NCI-H510A treated with DMSO at 0.1 percent for 48 hours (cell line): Measurements from ENCODE around the gene QARS1.

Experiments
- DNase-seq: peaks from one replicate; lab custom pipeline; 2025; lab: John Stamatoyannopoulos, UW

QARS1 gene

GRCh38 chr3:49120438-49121131 is 16.0 kb upstream of the QARS1 start, which contains the start of gene USP19:
TSS of gene USP19 (minus strand) at chr3:49120823. CDS start at chr3:49119145, 1,678 bp downstream.
- DNase-seq, result peak; percentile 69

- no peak for DNase-seq
Measured at GRCh38 chr3:49120096-49120437, 15.5 kb upstream of the QARS1 start.

- DNase-seq, result no peak
Measured at GRCh38 chr3:49119439-49119838, 14.9 kb upstream of the QARS1 start.

GRCh38 chr3:49119036-49119435 is 14.5 kb upstream of the QARS1 start:
- DNase-seq, result no peak

- no peak for DNase-seq
Measured at GRCh38 chr3:49112262-49112661, 7.7 kb upstream of the QARS1 start.

GRCh38 chr3:49111347-49111746 is 6.8 kb upstream of the QARS1 start:
- DNase-seq, result no peak

GRCh38 chr3:49110780-49111179 is 6.2 kb upstream of the QARS1 start:
- DNase-seq, result no peak

GRCh38 chr3:49108346-49108745 is 3.8 kb upstream of the QARS1 start:
- no peak for DNase-seq

GRCh38 chr3:49104052-49104426 is 518 bp downstream of the QARS1 start:
- no peak for DNase-seq

GRCh38 chr3:49100046-49100615 is 4.4 kb downstream of the QARS1 start:
- DNase-seq, result no peak

GRCh38 chr3:49098910-49099630 is 5.5 kb downstream of the QARS1 start:
- no peak for DNase-seq

- no peak for DNase-seq
Measured at GRCh38 chr3:49098429-49098828, 6.1 kb downstream of the QARS1 start.

- DNase-seq, result peak; percentile 92
Measured at GRCh38 chr3:49093853-49094767, 10.4 kb downstream of the QARS1 start, which contains the start of gene QRICH1. TSS of gene QRICH1 (minus strand) at chr3:49094071. CDS start at chr3:49077017, 17,054 bp downstream.

- peak; percentile 3 for DNase-seq
Measured at GRCh38 chr3:49092938-49093852, 11.4 kb downstream of the QARS1 start.

GRCh38 chr3:49081429-49081828 is 23.1 kb downstream of the QARS1 start:
- DNase-seq, result no peak

- no peak for DNase-seq
Measured at GRCh38 chr3:49079270-49079669, 25.3 kb downstream of the QARS1 start.

- DNase-seq, result no peak
Measured at GRCh38 chr3:49076646-49077045, 27.9 kb downstream of the QARS1 start.

- no peak for DNase-seq
Measured at GRCh38 chr3:49076116-49076515, 28.4 kb downstream of the QARS1 start.

GRCh38 chr3:49058011-49058410 is 46.5 kb downstream of the QARS1 start:
- no peak for DNase-seq

- DNase-seq, result no peak
Measured at GRCh38 chr3:49057268-49057667, 47.3 kb downstream of the QARS1 start.

- no peak for DNase-seq
Measured at GRCh38 chr3:49054344-49054862, 50.2 kb downstream of the QARS1 start.
